HEK293 (cell line): Measurements from ENCODE around the gene RNF32.

ENCODE experiments used
- CTCF ChIA-PET: fragments of 350-600 bp; formaldehyde crosslinking; extraction: SDS; loops from one replicate; lab custom pipeline; 2021; ENCODE audit warnings: antibody characterized with exemption; lab: Yijun Ruan, JAX
- POLR2A ChIA-PET: fragments of 300-600 bp; formaldehyde crosslinking; extraction: SDS; loops from one replicate; lab custom pipeline; 2020; ENCODE audit warnings: antibody characterized with exemption, inconsistent platforms; lab: Yijun Ruan, JAX
- H3K27ac ChIP-seq: fragments of 200-500 bp; sonication (Bioruptor generic); 2 replicates; pipeline ENCODE4 v1.5.1; 2014; ENCODE audit warnings: low read depth, low read length, control low read depth, inconsistent platforms; ENCODE audit errors: extremely low read depth
- H3K36me3 ChIP-seq, 2 experiments: fragments of 200-500 bp in 1 of 2; sonication (Bioruptor generic) in 1 of 2; 1 replicate in 1 of 2; 2 replicates in 1 of 2; pipeline ENCODE4 v1.5.1; 2014 to 2017; ENCODE audit warnings: inconsistent platforms in 2 of 2, low read length in 2 of 2; ENCODE audit not compliant: control insufficient read depth in 2 of 2, insufficient read depth in 1 of 2
- H3K4me1 ChIP-seq: fragments of 200-500 bp; sonication (Bioruptor generic); 2 replicates; pipeline ENCODE4 v1.5.1; 2014; ENCODE audit warnings: mild to moderate bottlenecking, low read length, inconsistent platforms; ENCODE audit not compliant: control insufficient read depth, insufficient read depth
- H3K4me3 ChIP-seq: 2 replicates; pipeline ENCODE4 v1.5.1; 2011; ENCODE audit warnings: low read depth, mild to moderate bottlenecking, control low read depth, low read length, moderate library complexity
- H3K9me3 ChIP-seq: fragments of 200-500 bp; sonication (Bioruptor generic); 2 replicates; pipeline ENCODE4 v1.5.1; 2014; ENCODE audit warnings: low read depth, low read length, inconsistent platforms; ENCODE audit not compliant: control insufficient read depth, insufficient read depth
- BCL11A ChIP-seq: fragments of 450-650 bp; formaldehyde crosslinking; IDR thresholded peaks from 2 replicates; pipeline ENCODE4 v1.5.1; 2016; ENCODE audit warnings: low read depth, missing biosample characterization, missing genetic modification characterization
- GFI1B ChIP-seq: fragments of 450-650 bp; formaldehyde crosslinking; IDR thresholded peaks from 2 replicates; pipeline ENCODE4 v1.5.1; 2016; ENCODE audit warnings: missing biosample characterization, missing genetic modification characterization
- KLF1 ChIP-seq: fragments of 450-650 bp; formaldehyde crosslinking; IDR thresholded peaks from 2 replicates; pipeline ENCODE4 v1.5.1; 2016; ENCODE audit warnings: missing biosample characterization, missing genetic modification characterization
- PRDM10 ChIP-seq: fragments of 450-650 bp; formaldehyde crosslinking; IDR thresholded peaks from 2 replicates; pipeline ENCODE4 v1.5.1; 2016; ENCODE audit warnings: missing biosample characterization, missing genetic modification characterization
- SALL2 ChIP-seq: fragments of 450-650 bp; formaldehyde crosslinking; IDR thresholded peaks from 2 replicates; pipeline ENCODE4 v1.5.0; 2017; ENCODE audit warnings: missing biosample characterization, mild to moderate bottlenecking, missing genetic modification characterization, borderline replicate concordance
- SP2 ChIP-seq: fragments of 450-650 bp; formaldehyde crosslinking; IDR thresholded peaks from 2 replicates; pipeline ENCODE4 v1.5.1; 2016; ENCODE audit warnings: missing biosample characterization, missing genetic modification characterization
- WT1 ChIP-seq: fragments of 450-650 bp; formaldehyde crosslinking; IDR thresholded peaks from 2 replicates; pipeline ENCODE4 v1.5.1; 2016; ENCODE audit warnings: missing biosample characterization, missing genetic modification characterization
- ZBTB20 ChIP-seq: fragments of 450-650 bp; formaldehyde crosslinking; IDR thresholded peaks from 2 replicates; pipeline ENCODE4 v1.5.1; 2016; ENCODE audit warnings: missing biosample characterization, missing genetic modification characterization
- ZEB2 ChIP-seq: fragments of 450-650 bp; formaldehyde crosslinking; IDR thresholded peaks from 2 replicates; pipeline ENCODE4 v1.5.1; 2016; ENCODE audit warnings: missing biosample characterization, missing genetic modification characterization
- ZFP3 ChIP-seq: fragments of 450-650 bp; formaldehyde crosslinking; IDR thresholded peaks from 2 replicates; pipeline ENCODE4 v1.5.1; 2016; ENCODE audit warnings: low read depth, missing biosample characterization, missing genetic modification characterization
- ZNF148 ChIP-seq: fragments of 450-650 bp; formaldehyde crosslinking; IDR thresholded peaks from 2 replicates; pipeline ENCODE4 v1.5.0; 2017; ENCODE audit warnings: missing biosample characterization, missing genetic modification characterization, borderline replicate concordance
- ZNF155 ChIP-seq: fragments of 450-650 bp; formaldehyde crosslinking; IDR thresholded peaks from 2 replicates; pipeline ENCODE4 v1.5.1; 2016; ENCODE audit warnings: missing biosample characterization, missing genetic modification characterization
- ZNF184 ChIP-seq: fragments of 450-650 bp; IDR thresholded peaks from 2 replicates; pipeline ENCODE4 v1.5.1; 2018; ENCODE audit warnings: missing biosample characterization, mild to moderate bottlenecking, missing genetic modification characterization
- ZNF292 ChIP-seq: fragments of 450-650 bp; formaldehyde crosslinking; IDR thresholded peaks from 2 replicates; pipeline ENCODE4 v1.5.1; 2016; ENCODE audit warnings: low read depth, missing biosample characterization, missing genetic modification characterization, borderline replicate concordance
- ZNF311 ChIP-seq: fragments of 450-650 bp; formaldehyde crosslinking; IDR thresholded peaks from 2 replicates; pipeline ENCODE4 v1.5.1; 2017; ENCODE audit warnings: missing biosample characterization, missing genetic modification characterization, borderline replicate concordance
- ZNF366 ChIP-seq: fragments of 450-650 bp; formaldehyde crosslinking; conservative IDR thresholded peaks from 2 replicates; pipeline ENCODE4 v1.5.1; 2016; ENCODE audit warnings: missing biosample characterization, missing genetic modification characterization
- ZNF48 ChIP-seq: fragments of 450-650 bp; formaldehyde crosslinking; IDR thresholded peaks from 2 replicates; pipeline ENCODE4 v1.5.1; 2016; ENCODE audit warnings: missing biosample characterization, missing genetic modification characterization
- ZNF488 ChIP-seq: fragments of 450-650 bp; formaldehyde crosslinking; IDR thresholded peaks from 2 replicates; pipeline ENCODE4 v1.5.1; 2016; ENCODE audit warnings: missing biosample characterization, missing genetic modification characterization
- ZNF518A ChIP-seq: fragments of 450-650 bp; formaldehyde crosslinking; conservative IDR thresholded peaks from 2 replicates; pipeline ENCODE4 v1.5.1; 2016; ENCODE audit warnings: low read depth, missing biosample characterization, missing genetic modification characterization
- ZNF544 ChIP-seq: fragments of 450-650 bp; formaldehyde crosslinking; IDR thresholded peaks from 2 replicates; pipeline ENCODE4 v1.5.0; 2017; ENCODE audit warnings: missing biosample characterization, missing genetic modification characterization
- ZNF623 ChIP-seq: fragments of 450-650 bp; formaldehyde crosslinking; IDR thresholded peaks from 2 replicates; pipeline ENCODE4 v1.5.1; 2016; ENCODE audit warnings: missing biosample characterization, missing genetic modification characterization
- ZNF776 ChIP-seq: fragments of 450-650 bp; formaldehyde crosslinking; IDR thresholded peaks from 2 replicates; pipeline ENCODE4 v1.5.0; 2017; ENCODE audit warnings: missing biosample characterization, missing genetic modification characterization, borderline replicate concordance
- ZNF791 ChIP-seq: fragments of 450-650 bp; formaldehyde crosslinking; IDR thresholded peaks from 2 replicates; pipeline ENCODE4 v1.5.1; 2016; ENCODE audit warnings: missing biosample characterization, missing genetic modification characterization
- ZNF843 ChIP-seq: fragments of 450-650 bp; formaldehyde crosslinking; IDR thresholded peaks from 2 replicates; pipeline ENCODE4 v1.5.1; 2016; ENCODE audit warnings: missing biosample characterization, missing genetic modification characterization

The RNF32 gene

GRCh38 chr7:156662277-156662676 is 21.7 kb downstream of the RNF32 start:
- POLR2A ChIA-PET: no interaction called here
- TF ChIP-seq ZEB2 (tag by site-specific recombination) (no peak), WT1 (no peak), PRDM10 (tag by site-specific recombination) (no peak), ZFP3 (tag by site-specific recombination) (no peak), ZNF48 (tag by site-specific recombination) (no peak), ZNF518A (tag by site-specific recombination) (no peak), ZNF843 (tag by site-specific recombination) (no peak), ZNF366 (tag by site-specific recombination) (no peak)
- TF ChIP-seq, all 188 proteins: peak for 0
- H3K9me3 ChIP-seq: no peaks in the 10 kb centered on the region
- no peaks in the 10 kb centered on the region for H3K36me3 ChIP-seq
- no peak overlapping the region for H3K27ac ChIP-seq
- no peaks in the 10 kb centered on the region for H3K4me1 ChIP-seq
- CTCF ChIA-PET: interaction anchor here (0.7 kb wide), 1 partner anchor 104 kb away, joined by 3 read pairs; no protein-coding TSS in a partner anchor
- no peak overlapping the region for H3K4me3 ChIP-seq

GRCh38 chr7:156665101-156665500 is 24.5 kb downstream of the RNF32 start:
- no peak overlapping the region for H3K4me3 ChIP-seq
- H3K36me3 ChIP-seq: peaks cover 0 to 8% of the 10 kb centered on the region in 2 experiments; a peak in 1 of 3 replicates
- H3K4me1 ChIP-seq: no peaks in the 10 kb centered on the region
- no peak overlapping the region for H3K27ac ChIP-seq
- POLR2A ChIA-PET: no interaction called here
- no peaks in the 10 kb centered on the region for H3K9me3 ChIP-seq
- CTCF ChIA-PET: no interaction called here
- TF ChIP-seq SALL2 (tag by site-specific recombination) (no peak), ZNF791 (no peak), ZNF623 (tag by site-specific recombination) (no peak), ZBTB20 (tag by site-specific recombination) (no peak), ZNF311 (no peak), ZNF155 (tag by site-specific recombination) (no peak), SP2 (no peak), ZNF488 (no peak), BCL11A (no peak), ZNF148 (no peak), KLF1 (tag by site-specific recombination) (no peak), ZNF292 (tag by site-specific recombination) (no peak), ZNF184 (tag by site-specific recombination) (no peak), ZNF544 (tag by site-specific recombination) (no peak), ZNF776 (tag by site-specific recombination) (no peak), GFI1B (tag by site-specific recombination) (no peak)
